NCI-H82 treated with DMSO at 0.1 percent for 48 hours (cell line): ENCODE results near the gene PDIA5.
"Not testable (repeated sequence)": the region's sequence is repeated elsewhere in the genome, so short reads cannot be mapped to it uniquely, and the experiment has no call there.

ENCODE experiments used
- DNase-seq: peaks from one replicate; lab custom pipeline; 2025; ENCODE audit not compliant: unreplicated experiment; lab: John Stamatoyannopoulos, UW

The PDIA5 gene

DNA sequence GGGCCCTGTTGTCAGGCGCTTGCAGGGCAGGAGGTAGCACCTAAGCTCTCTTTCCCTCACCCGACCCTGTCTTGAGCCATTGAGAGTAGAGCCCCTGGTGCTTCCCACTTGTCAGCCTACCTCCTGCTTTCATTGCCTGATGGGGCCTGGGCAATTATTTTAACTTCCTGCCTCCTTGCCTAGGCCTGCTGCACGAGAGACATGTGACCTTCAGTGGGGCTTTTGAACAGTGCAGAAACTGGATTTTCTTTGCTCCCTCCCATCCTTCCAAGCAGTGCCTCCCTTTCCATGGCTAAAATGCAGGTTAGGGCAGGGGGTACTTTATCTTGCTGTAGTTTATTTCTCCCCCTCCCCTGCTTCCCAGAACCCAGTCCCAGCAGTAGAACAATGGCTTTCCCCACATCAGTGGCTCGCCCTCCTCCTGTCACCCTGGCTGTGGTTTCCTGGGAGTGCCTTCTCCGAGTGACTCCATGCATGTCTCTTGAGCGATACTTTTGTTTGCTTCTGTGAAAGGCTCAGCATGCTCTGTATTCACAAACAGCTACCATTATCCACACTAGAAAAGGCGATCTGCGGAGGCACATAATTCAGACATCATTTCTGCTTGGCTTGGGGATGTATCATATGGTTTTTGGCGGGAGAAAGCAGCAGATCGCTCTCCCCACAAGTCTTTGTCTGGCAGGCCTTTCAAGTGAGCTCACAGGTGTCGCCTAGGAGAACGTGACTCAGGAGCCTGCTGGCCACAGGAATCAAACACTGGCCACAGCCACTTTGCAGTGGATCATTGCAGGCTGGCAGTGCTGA lies 24.1 kb downstream of the PDIA5 start:
- no peak for DNase-seq

DNA sequence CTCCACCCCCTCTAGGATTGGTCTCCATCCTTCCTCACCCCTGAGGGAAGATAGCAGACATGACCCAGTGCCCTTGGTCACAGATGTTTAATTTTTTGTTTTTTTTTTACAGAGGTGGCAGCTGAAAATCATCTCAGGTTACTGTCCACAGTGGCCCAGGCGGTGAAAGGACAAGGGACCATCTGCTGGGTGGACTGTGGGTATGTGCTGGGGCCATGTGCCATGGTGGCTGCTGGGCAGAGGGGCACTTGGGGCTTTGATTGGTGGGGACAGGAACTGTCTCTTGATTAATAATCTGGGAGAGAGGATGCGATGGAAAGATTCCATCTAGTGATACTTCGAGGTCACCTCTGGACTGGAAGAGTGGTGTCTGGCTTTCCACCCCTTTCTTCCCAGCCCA lies 25.4 kb downstream of the PDIA5 start:
- DNase-seq, result no peak

DNA sequence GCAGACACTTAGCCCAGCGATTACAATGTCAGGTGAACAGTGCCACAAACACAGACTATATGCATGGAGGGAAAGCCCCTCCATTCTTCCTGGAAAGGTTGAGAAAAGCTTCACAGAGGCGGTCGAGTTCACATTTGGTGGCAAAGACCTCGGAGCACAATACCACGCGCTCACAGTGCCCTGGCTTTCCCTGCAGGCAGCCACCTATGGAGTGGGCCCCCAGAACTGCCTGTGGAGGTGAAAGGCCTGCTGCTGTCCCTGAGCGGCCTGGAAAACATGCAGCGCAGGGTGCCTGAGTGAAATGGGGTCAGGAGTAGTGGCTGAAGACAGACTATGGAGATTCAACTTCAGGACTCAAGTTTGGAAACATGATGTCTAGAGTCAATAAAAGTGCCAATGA lies 26.9 kb downstream of the PDIA5 start:
- DNase-seq, result no peak

- DNase-seq, result no peak
Measured at GRCh38 chr3:123094516-123095313, 27.9 kb downstream of the PDIA5 start.

DNA sequence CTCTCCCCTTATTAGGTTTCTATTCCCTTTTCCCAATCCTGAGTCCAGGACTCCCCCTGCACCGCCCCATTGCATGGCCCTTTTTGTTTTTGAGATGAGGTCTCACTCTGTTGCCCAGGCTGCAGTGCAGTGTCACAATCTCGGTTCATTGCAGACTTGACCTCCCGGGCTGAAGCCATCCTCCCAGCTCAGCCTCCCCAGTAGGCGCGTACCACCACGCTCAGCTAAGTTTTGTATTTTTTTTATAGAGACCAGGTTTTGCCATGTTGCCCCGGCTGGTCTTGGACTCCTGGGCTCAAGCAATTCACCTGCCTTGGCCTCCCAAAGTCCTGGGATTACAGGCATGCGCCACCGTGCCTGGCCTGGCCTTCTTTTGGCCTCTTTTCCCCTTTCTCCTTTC lies 29.3 kb downstream of the PDIA5 start:
- DNase-seq, result no peak

- peak; percentile 85 for DNase-seq
Measured at GRCh38 chr3:123096731-123097130, 29.9 kb downstream of the PDIA5 start.

DNA sequence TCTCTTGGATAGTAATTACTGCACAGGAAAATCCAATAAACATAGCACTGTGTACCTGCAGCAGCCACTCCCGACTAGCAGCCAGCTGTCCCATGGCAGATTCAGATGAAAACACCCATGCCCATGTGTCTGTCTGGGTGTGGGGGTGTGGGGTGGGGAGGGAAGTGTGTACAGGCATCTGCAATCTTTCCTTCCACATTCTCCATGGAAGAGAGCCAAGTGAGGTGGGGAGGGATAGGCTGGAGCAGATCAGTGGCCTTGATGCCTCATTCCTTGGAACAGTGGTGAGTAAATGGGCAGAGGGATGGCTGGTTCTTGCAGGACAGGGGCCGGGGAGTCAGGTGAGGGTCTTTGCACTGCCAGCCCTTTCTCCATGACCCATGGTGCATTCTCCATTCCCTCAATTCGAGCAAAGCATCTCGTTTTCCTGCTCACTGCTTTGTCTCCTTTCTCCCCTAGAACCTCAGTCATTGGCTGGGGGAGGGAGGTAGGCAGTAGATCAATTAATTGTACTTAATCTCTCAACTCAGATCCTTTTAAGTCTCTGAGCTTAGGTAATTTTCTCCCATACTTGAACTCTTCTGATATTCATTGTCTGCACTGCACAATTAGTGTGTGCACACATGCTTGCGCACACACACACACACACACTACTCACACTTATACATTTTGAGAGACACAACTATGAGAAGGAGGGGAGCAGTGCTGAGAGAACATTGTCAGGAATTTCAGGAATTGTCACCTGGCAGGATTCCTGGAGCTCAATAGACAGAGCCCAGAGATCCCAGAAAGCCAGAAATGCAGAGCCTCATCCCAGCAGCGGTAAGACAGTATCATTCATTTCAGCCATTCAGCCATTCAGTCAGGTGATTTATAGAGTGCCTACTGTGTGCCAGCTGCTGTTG lies 31.9 kb downstream of the PDIA5 start:
- DNase-seq, result peak; percentile 94

- DNase-seq, result no peak
Measured at GRCh38 chr3:123099331-123100192, 32.7 kb downstream of the PDIA5 start.

DNA sequence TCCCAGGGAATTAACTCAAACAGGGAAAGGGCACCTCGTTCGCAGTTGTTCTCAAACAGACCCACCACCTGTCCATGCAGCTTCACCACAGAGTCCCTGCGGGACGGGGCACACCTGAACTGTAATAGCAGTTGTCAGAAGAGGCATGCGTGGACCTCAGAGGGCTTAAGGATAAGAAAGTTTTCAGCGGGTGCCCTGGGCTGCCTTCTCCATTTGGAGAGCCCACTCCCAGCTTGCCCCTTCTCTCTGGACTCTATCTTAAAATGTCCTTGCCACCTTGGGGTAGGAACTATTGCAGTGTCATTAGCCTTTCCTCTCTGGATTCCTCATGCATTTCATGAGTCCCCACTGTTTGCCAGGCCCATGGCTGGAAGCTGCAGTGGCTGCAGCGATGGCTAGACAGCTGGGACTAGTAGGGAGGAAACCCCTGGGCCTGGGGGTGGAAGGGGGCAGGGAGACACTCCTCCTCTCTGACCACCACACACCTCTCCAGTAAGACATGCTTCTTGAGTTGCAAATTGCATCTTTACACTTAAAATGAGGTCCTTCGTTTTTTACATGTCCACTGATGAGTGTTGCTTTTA lies 33.5 kb downstream of the PDIA5 start:
- DNase-seq, result no peak

DNA sequence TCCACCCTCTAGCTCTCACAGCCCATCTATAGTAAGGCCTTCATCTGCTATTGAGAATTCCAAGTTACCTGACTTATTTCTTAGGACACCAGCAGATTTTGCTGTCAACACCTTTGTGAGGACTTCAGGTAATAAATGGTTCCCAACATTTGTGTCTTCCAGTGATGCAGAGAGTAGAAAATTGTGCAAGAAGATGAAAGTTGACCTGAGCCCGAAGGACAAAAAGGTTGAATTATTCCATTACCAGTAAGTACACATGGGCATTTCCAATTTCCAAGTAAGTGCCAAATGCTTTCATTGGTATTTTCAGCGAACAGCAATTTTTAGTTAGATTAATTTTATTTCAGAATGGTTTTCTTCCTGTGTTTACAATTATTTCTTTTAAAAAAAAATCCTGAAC lies 35.4 kb downstream of the PDIA5 start:
- no peak for DNase-seq

DNA sequence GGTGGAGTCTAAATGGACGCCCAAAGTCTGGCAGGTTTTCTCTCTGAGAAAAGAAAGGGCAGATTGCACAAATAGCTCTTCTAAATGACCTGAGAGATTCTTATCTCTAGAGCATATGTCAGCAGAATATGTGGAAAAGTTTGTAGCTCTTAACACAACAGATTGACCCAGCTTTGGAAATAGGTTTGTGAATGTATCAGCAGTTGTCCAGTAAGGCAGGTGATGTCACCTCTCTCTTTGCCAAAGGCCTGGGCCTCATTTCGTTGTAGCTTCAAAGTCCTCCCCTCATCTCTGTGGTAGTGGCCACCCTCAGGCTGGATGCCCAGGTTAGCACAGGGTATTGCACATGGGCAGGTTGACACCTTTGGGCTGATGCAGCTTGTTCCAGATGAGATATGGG lies 36.0 kb downstream of the PDIA5 start:
- DNase-seq, result no peak

DNA sequence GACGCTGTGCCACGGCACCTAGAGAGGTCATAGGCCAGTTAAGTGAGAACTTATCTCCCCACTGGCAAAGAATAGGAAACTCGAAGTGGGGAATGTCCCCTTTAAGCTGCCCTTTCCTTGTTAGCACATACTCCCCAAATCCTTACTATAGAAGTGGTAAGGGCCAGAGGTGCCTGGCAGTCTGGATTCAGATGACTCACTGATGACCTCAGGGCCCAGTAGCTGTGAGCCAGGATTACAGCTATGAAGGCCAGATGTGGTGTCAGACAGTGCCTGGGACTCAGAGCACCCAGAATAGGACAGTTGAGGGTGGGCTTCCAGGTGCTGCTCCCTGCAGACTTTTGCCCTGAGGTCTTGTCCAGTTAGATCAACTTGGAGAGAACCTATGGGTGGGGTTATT lies 37.7 kb downstream of the PDIA5 start:
- no peak for DNase-seq

DNA sequence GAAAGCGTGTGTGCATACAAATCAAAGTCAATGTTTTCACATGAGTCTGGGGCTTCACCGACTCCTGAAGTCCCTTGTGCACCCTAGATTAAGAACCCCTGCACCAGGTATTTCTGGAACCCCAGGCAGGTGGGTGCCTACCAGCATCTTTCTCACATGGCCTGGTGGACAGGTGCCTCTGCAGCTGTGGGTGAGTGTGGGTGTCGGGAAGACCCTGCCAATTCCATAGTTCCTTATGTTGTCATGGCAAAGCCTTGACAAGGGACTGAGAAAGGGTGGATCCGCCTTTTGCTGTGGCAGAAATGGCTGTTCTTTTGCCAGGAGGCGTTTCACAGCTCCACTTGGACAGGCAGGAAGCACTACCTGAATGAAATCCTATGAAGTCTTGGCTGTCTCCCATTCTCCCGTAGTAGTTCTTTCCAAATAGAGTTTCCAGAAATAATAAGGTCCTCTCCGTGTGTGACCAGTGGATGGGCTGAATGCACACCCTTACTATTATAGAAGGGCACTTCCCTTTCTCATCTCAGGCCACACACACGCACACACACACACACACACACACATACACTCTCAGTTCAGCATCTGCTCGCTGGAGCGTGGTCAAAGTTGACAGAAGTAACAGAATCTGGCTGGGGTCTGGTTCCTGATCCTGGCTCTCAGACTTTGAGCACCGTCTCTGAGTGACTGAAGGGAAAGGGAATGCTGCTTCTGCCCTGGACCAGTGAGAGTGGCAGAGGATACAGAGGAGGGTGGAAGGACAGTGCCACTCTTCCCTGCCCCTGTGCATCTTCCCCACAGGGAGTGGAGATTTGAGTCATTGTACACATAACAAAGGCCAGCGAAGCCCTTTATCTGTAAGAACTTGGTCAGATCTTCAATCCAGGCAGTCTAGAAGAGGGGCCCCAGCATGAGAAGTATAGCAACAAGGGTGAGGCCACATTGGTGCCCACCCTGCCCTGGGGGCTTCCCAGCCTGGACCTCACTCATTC lies 38.7 kb downstream of the PDIA5 start:
- no peak for DNase-seq

GRCh38 chr3:123110282-123110975 lies 43.6 kb downstream of the PDIA5 start:
- peak; percentile 98 for DNase-seq

DNA sequence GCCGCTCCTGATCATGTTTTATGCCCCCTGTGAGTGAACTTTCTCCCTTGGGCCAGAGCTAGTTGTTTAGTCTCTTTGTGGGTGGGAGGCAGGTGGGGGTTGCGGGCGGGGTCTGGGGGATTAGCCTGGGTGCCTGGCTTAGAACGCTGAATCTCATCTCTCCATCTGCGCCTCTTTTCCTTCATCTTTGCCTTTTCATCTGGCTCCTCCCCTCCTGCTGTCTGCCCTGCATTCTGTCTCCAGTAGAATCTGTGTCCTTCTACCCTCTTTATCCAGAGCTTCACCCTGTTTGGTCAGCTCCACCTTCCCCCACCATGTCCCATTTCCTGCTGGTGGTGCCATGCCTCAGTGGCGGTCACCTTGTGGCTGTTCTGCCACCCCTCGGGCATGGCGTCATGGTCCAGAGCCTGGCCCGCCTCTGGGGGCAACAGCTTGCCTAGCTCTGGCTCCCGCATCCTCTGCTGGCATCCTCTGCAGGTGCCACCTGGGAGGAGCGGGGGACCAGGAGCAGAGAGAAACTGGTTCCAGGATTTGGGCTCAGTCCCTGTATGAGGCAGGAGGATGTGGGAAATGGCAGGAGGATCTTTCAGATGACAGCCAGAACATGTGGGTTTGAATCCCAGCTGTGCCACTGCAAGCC lies 44.3 kb downstream of the PDIA5 start:
- DNase-seq, result peak; percentile 99

DNA sequence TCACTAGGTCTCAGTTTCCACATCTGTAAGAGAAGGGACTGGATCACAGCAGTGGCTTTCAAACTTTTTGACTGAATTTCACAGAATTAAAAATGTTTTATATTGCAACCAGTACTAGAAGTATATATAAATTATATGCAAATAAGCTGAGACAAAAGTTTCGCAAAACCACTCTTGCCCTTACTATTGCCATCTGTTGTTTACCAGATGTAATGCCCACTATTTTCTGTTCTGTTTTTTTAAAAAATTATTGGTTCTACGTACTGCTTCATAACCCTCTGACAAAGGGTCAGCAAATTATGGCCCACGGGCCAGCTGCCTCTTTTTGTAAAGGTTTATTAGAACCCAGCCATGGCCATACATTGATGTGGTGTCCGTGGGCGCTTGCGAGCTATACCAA lies 44.8 kb downstream of the PDIA5 start:
- DNase-seq, result no peak

- DNase-seq, result no peak
Measured at GRCh38 chr3:123112232-123112631, 45.4 kb downstream of the PDIA5 start.

GRCh38 chr3:123112656-123113055 lies 45.8 kb downstream of the PDIA5 start:
- DNase-seq, result not testable (repeated sequence)
